ENCODE results near the gene MTHFR.

DNA sequence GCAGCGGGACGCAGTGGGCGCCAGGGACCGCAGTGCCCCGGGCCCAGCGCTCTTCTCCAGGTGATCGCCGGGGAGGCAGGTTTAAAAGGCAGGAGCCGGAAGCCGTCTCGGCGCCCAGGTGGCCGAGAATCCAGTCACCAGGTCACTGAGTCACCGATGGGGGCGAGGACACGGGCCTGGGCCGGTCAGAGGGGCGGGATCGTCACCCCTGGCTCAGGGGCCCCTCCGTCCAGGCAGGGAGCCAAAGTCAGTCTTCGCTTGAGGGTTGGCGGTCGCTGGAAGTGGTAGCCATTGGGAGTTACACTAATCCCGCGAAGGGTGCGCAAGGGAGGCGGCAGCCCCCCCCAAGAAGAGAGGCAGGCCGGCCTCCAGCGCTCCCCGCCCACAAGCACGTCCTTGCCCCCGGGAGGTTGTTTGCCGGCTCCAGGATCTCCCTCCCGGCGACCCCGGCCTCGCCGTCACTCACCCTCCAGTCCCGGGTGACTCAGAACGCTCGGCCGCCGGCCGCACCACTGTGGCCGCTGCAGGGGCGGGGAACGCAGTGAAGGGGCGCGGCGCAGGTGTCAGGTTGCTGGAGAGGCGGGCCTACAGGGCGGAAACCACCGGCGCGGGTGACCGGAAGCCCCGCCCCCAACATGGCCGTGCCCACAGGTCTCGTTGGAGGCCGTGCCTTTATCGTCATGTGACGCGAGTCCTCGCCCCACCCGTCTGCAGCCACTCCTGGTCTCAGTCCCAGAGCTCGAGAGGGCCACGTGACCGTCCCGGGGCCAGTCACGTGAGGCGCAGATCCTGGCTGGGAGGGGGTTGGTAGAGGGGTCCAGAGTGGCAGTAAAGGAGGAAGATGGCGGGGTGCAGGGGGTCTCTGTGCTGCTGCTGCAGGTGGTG is at the start of gene MTHFR, which contains the start of gene CLCN6:
- TF ChIP-seq, protein P1, sequence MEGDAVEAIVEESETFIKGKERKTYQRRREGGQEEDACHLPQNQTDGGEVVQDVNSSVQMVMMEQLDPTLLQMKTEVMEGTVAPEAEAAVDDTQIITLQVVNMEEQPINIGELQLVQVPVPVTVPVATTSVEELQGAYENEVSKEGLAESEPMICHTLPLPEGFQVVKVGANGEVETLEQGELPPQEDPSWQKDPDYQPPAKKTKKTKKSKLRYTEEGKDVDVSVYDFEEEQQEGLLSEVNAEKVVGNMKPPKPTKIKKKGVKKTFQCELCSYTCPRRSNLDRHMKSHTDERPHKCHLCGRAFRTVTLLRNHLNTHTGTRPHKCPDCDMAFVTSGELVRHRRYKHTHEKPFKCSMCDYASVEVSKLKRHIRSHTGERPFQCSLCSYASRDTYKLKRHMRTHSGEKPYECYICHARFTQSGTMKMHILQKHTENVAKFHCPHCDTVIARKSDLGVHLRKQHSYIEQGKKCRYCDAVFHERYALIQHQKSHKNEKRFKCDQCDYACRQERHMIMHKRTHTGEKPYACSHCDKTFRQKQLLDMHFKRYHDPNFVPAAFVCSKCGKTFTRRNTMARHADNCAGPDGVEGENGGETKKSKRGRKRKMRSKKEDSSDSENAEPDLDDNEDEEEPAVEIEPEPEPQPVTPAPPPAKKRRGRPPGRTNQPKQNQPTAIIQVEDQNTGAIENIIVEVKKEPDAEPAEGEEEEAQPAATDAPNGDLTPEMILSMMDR (IDR thresholded peaks at IDR 0.05) = no peak
- TF ChIP-seq POLR2A (IDR thresholded peaks at IDR 0.05) = peak; percentile 70 to 83
- TF ChIP-seq POLR2AphosphoS5 (IDR thresholded peaks at IDR 0.05) = peak; percentile 15 to 93 (median 66)

Data from suprapubic skin (tissue), 4 donors.